ENCODE measurements around the gene PTPRN2.

PTPRN2 gene

GRCh38 chr7:157550300-157551275 is 1037.0 kb downstream of the PTPRN2 start:
- TF ChIP-seq CTCF (IDR thresholded peaks at IDR 0.05; ENCODE audit: low read depth, low read length) = no peak
- TF ChIP-seq, protein P1, sequence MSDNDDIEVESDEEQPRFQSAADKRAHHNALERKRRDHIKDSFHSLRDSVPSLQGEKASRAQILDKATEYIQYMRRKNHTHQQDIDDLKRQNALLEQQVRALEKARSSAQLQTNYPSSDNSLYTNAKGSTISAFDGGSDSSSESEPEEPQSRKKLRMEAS (IDR thresholded peaks at IDR 0.05; ENCODE audit: low read depth, low read length) = peak; percentile 65
- no peak for TF ChIP-seq POLR2A (IDR thresholded peaks at IDR 0.05; ENCODE audit: extremely low read depth, insufficient read length)
- peak; percentile 75 for TF ChIP-seq MYC (IDR thresholded peaks at IDR 0.05; ENCODE audit: low read depth, low read length)
- peak; percentile 98 for DNase-seq (ENCODE audit: low read depth)
- H3K4me3 ChIP-seq (ENCODE audit: low read depth, low read length) = peak overlapping the region; percentile 19

GRCh38 chr7:157549612-157550299 is 1037.9 kb downstream of the PTPRN2 start:
- peak; percentile 52 for DNase-seq (ENCODE audit: low read depth)
- no peak for TF ChIP-seq CTCF (IDR thresholded peaks at IDR 0.05; ENCODE audit: low read depth, low read length)
- no peak for TF ChIP-seq MYC (IDR thresholded peaks at IDR 0.05; ENCODE audit: low read depth, low read length)
- TF ChIP-seq, protein P1 (IDR thresholded peaks at IDR 0.05; ENCODE audit: low read depth, low read length) = no peak
- TF ChIP-seq POLR2A (IDR thresholded peaks at IDR 0.05; ENCODE audit: extremely low read depth, insufficient read length) = no peak
- H3K4me3 ChIP-seq (ENCODE audit: low read depth, low read length) = no peak overlapping the region

DNA sequence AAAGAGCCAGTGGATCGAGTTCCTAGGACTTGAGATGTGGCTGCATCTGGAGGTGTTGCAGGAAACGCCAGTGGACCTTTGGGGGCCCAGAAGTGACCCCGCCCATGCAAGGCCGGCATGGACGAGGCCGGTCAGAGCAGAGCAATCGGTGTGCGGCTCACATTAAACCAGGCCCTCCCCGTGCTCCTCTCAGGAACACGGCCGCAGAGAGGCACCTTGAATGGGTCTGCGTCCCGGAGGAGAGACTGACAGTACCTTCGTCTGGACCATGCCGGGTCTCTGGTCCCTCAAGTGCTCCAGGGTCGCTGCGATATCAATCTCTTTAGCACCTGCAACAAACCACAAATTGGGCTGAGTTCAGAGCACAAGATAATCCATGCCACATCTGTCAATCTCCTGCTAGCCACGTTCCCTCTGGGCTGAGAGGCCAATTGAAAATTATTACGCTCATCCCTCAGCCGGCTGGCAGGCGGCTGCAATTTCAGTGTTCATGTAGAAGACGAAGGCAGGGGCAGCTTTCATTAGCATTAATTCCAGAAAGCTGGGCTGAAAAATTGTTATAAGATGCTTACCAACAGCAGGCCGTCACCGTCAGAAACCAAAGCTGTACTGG is 1038.8 kb downstream of the PTPRN2 start:
- TF ChIP-seq POLR2A (IDR thresholded peaks at IDR 0.05; ENCODE audit: extremely low read depth, insufficient read length) (no peak), CTCF (IDR thresholded peaks at IDR 0.05; ENCODE audit: low read depth, low read length) (no peak), MYC (IDR thresholded peaks at IDR 0.05; ENCODE audit: low read depth, low read length) (no peak)
- TF ChIP-seq, protein P1 (IDR thresholded peaks at IDR 0.05; ENCODE audit: low read depth, low read length) = no peak
- no peak for DNase-seq (ENCODE audit: low read depth)
- H3K4me3 ChIP-seq (ENCODE audit: low read depth, low read length) = no peak overlapping the region

GRCh38 chr7:157547611-157548010 is 1040.0 kb downstream of the PTPRN2 start:
- DNase-seq (ENCODE audit: low read depth) = no peak
- H3K4me3 ChIP-seq (ENCODE audit: low read depth, low read length) = no peak overlapping the region
- TF ChIP-seq MYC (IDR thresholded peaks at IDR 0.05; ENCODE audit: low read depth, low read length) (no peak), CTCF (IDR thresholded peaks at IDR 0.05; ENCODE audit: low read depth, low read length) (no peak), POLR2A (IDR thresholded peaks at IDR 0.05; ENCODE audit: extremely low read depth, insufficient read length) (no peak)
- TF ChIP-seq, protein P1 (IDR thresholded peaks at IDR 0.05; ENCODE audit: low read depth, low read length) = no peak

- no peak overlapping the region for H3K4me3 ChIP-seq (ENCODE audit: low read depth, low read length)
- TF ChIP-seq, protein P1 (IDR thresholded peaks at IDR 0.05; ENCODE audit: low read depth, low read length) = no peak
- TF ChIP-seq POLR2A (IDR thresholded peaks at IDR 0.05; ENCODE audit: extremely low read depth, insufficient read length) = no peak
- TF ChIP-seq MYC (IDR thresholded peaks at IDR 0.05; ENCODE audit: low read depth, low read length) = no peak
- TF ChIP-seq CTCF (IDR thresholded peaks at IDR 0.05; ENCODE audit: low read depth, low read length) = no peak
- DNase-seq (ENCODE audit: low read depth) = no peak
Observed at GRCh38 chr7:157547102-157547501, 1040.5 kb downstream of the PTPRN2 start.
